ENCODE measurements around the gene PFDN2.

DNA sequence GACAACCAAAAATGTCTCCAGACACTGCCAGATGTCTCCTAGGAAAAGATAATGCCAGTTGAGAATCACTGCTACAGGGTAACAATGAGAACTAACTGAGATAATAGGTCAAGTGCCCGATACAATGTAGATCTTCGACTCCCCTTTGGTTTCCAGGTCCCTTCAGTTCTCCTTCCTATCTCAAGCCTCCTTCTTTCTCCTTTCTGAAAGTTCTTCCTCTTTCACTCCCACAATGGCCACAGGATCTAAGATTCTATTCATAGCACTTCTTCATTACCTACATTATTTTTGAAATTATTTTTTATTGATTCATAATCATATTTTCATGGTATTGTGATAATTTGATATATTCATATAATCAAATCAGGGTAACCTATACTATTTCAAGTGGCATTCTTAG is 6.3 kb downstream of the PFDN2 start:
- no peak for TF ChIP-seq TAF1 (IDR thresholded peaks at IDR 0.05; ENCODE audit: borderline replicate concordance, insufficient read depth, low read length)
- TF ChIP-seq, protein P1, sequence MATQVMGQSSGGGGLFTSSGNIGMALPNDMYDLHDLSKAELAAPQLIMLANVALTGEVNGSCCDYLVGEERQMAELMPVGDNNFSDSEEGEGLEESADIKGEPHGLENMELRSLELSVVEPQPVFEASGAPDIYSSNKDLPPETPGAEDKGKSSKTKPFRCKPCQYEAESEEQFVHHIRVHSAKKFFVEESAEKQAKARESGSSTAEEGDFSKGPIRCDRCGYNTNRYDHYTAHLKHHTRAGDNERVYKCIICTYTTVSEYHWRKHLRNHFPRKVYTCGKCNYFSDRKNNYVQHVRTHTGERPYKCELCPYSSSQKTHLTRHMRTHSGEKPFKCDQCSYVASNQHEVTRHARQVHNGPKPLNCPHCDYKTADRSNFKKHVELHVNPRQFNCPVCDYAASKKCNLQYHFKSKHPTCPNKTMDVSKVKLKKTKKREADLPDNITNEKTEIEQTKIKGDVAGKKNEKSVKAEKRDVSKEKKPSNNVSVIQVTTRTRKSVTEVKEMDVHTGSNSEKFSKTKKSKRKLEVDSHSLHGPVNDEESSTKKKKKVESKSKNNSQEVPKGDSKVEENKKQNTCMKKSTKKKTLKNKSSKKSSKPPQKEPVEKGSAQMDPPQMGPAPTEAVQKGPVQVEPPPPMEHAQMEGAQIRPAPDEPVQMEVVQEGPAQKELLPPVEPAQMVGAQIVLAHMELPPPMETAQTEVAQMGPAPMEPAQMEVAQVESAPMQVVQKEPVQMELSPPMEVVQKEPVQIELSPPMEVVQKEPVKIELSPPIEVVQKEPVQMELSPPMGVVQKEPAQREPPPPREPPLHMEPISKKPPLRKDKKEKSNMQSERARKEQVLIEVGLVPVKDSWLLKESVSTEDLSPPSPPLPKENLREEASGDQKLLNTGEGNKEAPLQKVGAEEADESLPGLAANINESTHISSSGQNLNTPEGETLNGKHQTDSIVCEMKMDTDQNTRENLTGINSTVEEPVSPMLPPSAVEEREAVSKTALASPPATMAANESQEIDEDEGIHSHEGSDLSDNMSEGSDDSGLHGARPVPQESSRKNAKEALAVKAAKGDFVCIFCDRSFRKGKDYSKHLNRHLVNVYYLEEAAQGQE (IDR thresholded peaks at IDR 0.05; ENCODE audit: insufficient read depth in 1 of 2, low read depth in 2 of 2, low read length in 2 of 2), result no peak
- TF ChIP-seq POLR2AphosphoS5 (IDR thresholded peaks at IDR 0.05; ENCODE audit: low read depth, low read length), result no peak
- no peak for TF ChIP-seq FOXP2 (optimal IDR thresholded peaks at IDR 0.05; ENCODE audit: borderline replicate concordance, extremely low read depth, extremely low read length, insufficient read depth)
- no peak for TF ChIP-seq SIN3A (IDR thresholded peaks at IDR 0.05; ENCODE audit: borderline replicate concordance, insufficient read depth, low read length)
